HepG2 (cell line): ENCODE results near the gene CCDC85C. TPM values are rescaled to one million over a fixed set of nuclear protein-coding genes. Genes with fewer than 3 reads are reported as not detected.

ENCODE experiments used
- CERS6 ChIP-seq: sonication (generic); formaldehyde crosslinking; IDR thresholded peaks from 2 replicates; pipeline ENCODE4 v1.5.0; 2020; ENCODE audit warnings: missing genetic modification reagents
- CHCHD3 ChIP-seq: sonication (generic); formaldehyde crosslinking; IDR thresholded peaks from 2 replicates; pipeline ENCODE4 v1.8.0; 2022; ENCODE audit warnings: mild to moderate bottlenecking, missing genetic modification reagents, moderate library complexity
- ETV5 ChIP-seq: IDR thresholded peaks from 2 replicates; pipeline ENCODE4 v1.6.1; 2018; ENCODE audit warnings: missing biosample characterization, missing genetic modification reagents, inconsistent platforms, borderline replicate concordance
- HBP1 ChIP-seq: IDR thresholded peaks from 2 replicates; pipeline ENCODE4 v1.6.1; 2016; ENCODE audit warnings: low read depth, control low read depth
- MXD4 ChIP-seq: IDR thresholded peaks from 2 replicates; pipeline ENCODE4 v1.6.1; 2016; ENCODE audit warnings: mild to moderate bottlenecking, missing biosample characterization, missing genetic modification reagents
- MXI1 ChIP-seq: IDR thresholded peaks from 3 replicates; pipeline ENCODE4 v1.6.1; 2012; ENCODE audit warnings: low read depth, low read length, inconsistent platforms, borderline replicate concordance
- NR2F1 ChIP-seq, 2 experiments: fragments of 450-650 bp in 1 of 2; formaldehyde crosslinking in 1 of 2; IDR thresholded peaks; 2 replicates each; pipeline versions ENCODE4 v1.5.0 to v1.6.1; 2016 to 2020; ENCODE audit warnings: mild to moderate bottlenecking in 1 of 2, missing compliant biosample characterization in 1 of 2, missing genetic modification reagents in 1 of 2, moderate library complexity in 1 of 2
- SIX1 ChIP-seq: sonication (generic); formaldehyde crosslinking; IDR thresholded peaks from 2 replicates; pipeline ENCODE4 v1.4.0; 2020; ENCODE audit warnings: missing genetic modification reagents, borderline replicate concordance
- ZNF468 ChIP-seq: sonication (generic); formaldehyde crosslinking; IDR thresholded peaks from 2 replicates; pipeline ENCODE4 v1.8.0; 2022; ENCODE audit warnings: mild to moderate bottlenecking, moderate library complexity, missing genetic modification reagents
- ZNF577 ChIP-seq: sonication (generic); formaldehyde crosslinking; IDR thresholded peaks from 2 replicates; pipeline ENCODE4 v1.4.0; 2020; ENCODE audit warnings: mild to moderate bottlenecking, low read depth, missing genetic modification reagents, borderline replicate concordance
- ZSCAN29 ChIP-seq: sonication (generic); formaldehyde crosslinking; conservative IDR thresholded peaks from 2 replicates; pipeline ENCODE4 v1.4.0; 2020; ENCODE audit warnings: mild to moderate bottlenecking, missing genetic modification reagents
- polyA plus RNA-seq, 8 experiments: library from polyadenylated mRNA; depleted of rRNA in 3 of 8; stranded (reverse) in 7 of 8; unstranded in 1 of 8; fragments of >200 nt; fragmentation: Illumina TruSeq in 4 of 8; extraction: Trizol in 4 of 8; gene quantifications; 2 replicates each; pipeline versions ENCODE4 v1.2.1 to v1.2.3, GENCODE V29; 2011 to 2016; ENCODE audit warnings: low read depth in 4 of 8, missing spikeins in 1 of 8, mixed read lengths in 1 of 8; ENCODE audit not compliant: insufficient read depth in 1 of 8
- total RNA-seq, 5 experiments: library from RNA; depleted of rRNA; stranded (reverse); fragments of >200 nt; fragmentation: Illumina TruSeq; extraction: Trizol; gene quantifications; 2 replicates each; pipeline ENCODE4 v1.2.3, GENCODE V29; 2016; ENCODE audit warnings: low read depth in 1 of 5

The CCDC85C gene
- total and polyA plus RNA-seq, 2 of the 13 experiments (the other 11 are each of a cell fraction or from before 2014, with no cell fraction given): 18.8 to 43.8 TPM

- TF ChIP-seq CERS6 (no peak), ZNF468 (CRISPR knock-in tag) (no peak), MXI1 (no peak), CHCHD3 (no peak), ZSCAN29 (CRISPR knock-in tag) (no peak), ZNF577 (CRISPR knock-in tag) (no peak), HBP1 (no peak), SIX1 (CRISPR knock-in tag) (no peak), ETV5 (CRISPR knock-in tag) (no peak), MXD4 (CRISPR knock-in tag) (no peak), NR2F1 (CRISPR knock-in tag; IDR thresholded peaks at IDR 0.05) (no peak)
These were observed 825 bp upstream of the CCDC85C start (continued) for GRCh38 chr14:99604766-99605298.
